ENCODE measurements around the gene ABHD12. TPM values are rescaled to one million over a fixed set of nuclear protein-coding genes. Genes with fewer than 3 reads are reported as not detected.
"Not testable (repeated sequence)": the region's sequence is repeated elsewhere in the genome, so short reads cannot be mapped to it uniquely, and the experiment has no call there.

Gene ABHD12
- total RNA-seq, 2 donors from 2014 or later = 20.7 to 40.6 TPM

DNA sequence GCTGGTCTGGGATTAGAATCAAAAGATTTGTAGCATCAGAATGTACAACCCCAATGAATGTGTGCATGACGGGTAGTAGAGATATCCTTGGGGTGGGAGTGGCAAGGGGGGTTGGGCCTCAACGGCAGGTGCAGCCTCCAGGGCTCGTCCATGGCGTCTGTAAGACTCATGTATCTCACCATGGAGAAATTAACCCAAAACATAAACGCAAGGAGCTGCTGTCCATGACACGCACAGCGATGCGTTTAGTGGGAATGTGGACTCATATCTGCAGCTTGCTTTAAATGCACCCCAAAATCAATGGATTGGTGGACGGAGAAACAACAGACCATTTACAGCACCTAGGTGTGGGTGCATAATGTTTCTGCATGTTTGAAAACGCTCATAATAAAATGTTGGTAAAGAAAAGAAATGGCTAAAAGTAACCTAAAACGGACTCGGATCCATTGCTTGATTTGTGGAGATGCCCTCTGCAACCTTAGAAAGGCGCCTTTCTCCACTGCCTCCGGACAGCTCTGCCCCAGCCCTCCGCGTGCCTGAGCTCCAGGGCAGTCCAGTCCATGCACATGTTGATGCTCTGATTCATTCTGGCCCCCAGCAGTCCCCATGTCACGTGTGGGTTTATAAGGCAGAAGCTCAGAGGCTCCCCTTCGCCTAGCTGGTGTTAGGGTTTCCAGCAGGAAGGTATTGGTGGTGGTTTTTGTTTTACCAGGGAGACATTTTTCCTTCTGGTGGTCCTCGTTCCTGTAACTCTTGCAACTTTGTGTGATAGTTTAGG is 118.2 kb downstream of the ABHD12 start:
- TF ChIP-seq, protein P1, sequence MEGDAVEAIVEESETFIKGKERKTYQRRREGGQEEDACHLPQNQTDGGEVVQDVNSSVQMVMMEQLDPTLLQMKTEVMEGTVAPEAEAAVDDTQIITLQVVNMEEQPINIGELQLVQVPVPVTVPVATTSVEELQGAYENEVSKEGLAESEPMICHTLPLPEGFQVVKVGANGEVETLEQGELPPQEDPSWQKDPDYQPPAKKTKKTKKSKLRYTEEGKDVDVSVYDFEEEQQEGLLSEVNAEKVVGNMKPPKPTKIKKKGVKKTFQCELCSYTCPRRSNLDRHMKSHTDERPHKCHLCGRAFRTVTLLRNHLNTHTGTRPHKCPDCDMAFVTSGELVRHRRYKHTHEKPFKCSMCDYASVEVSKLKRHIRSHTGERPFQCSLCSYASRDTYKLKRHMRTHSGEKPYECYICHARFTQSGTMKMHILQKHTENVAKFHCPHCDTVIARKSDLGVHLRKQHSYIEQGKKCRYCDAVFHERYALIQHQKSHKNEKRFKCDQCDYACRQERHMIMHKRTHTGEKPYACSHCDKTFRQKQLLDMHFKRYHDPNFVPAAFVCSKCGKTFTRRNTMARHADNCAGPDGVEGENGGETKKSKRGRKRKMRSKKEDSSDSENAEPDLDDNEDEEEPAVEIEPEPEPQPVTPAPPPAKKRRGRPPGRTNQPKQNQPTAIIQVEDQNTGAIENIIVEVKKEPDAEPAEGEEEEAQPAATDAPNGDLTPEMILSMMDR (IDR thresholded peaks at IDR 0.05) = no peak
- Histone ChIP-seq H3K9me3 (no peaks in the 10 kb centered on the region), H3K27ac (peak overlapping the region; percentile 46 to 78), H3K4me1 (peaks cover 0 to 55% of the 10 kb centered on the region in 2 donors), H3K36me3 (peaks cover 75% of the 10 kb centered on the region), H3K27me3 (no peaks in the 10 kb centered on the region), H3K4me3 (no peak overlapping the region)
- no peak for DNase-seq (ENCODE audit: low spot score)

DNA sequence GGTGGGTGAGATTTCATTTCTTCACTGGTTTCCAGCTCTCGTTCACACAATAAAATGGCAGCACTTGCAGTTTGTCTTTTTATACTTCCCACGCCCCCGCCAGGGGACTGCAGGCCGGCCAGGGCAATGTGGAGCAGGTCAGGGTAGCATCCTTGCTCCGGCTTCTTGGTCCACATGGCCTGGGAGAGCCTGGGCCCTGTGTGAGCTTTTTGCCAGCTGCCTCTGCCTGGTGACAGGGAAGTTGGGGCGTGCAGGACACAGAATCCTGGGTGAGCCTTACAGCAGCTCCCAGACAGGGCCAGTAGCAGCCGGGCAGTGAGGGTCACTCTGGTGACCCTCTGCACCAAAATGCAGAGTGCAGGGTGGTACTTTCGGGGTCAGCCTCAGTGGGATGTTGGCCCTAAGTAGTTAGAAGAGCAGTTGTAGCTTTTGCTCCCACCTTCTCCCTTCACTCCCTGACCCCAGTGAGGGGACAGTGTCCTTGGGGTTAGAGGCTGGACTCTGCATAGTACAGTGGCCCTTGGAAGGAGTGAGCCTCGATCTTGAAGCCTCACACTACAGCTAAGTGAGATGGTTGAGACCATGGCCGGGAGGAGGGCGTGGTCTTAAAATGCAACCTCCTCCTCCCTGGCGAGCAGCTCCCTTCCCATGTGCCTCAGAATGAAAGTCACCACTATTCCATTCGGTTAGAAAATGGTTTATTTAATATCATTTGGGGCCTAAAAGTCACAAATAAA is 119.0 kb downstream of the ABHD12 start:
- Histone ChIP-seq H3K4me1 (peaks cover 0 to 47% of the 10 kb centered on the region in 2 donors), H3K36me3 (peaks cover 68% of the 10 kb centered on the region), H3K4me3 (no peak overlapping the region), H3K27me3 (no peaks in the 10 kb centered on the region), H3K27ac (peak overlapping the region in 1 of 2 donors; percentile 20), H3K9me3 (no peaks in the 10 kb centered on the region)
- TF ChIP-seq, protein P1 (IDR thresholded peaks at IDR 0.05) = no peak
- DNase-seq (ENCODE audit: low spot score) = no peak

DNA sequence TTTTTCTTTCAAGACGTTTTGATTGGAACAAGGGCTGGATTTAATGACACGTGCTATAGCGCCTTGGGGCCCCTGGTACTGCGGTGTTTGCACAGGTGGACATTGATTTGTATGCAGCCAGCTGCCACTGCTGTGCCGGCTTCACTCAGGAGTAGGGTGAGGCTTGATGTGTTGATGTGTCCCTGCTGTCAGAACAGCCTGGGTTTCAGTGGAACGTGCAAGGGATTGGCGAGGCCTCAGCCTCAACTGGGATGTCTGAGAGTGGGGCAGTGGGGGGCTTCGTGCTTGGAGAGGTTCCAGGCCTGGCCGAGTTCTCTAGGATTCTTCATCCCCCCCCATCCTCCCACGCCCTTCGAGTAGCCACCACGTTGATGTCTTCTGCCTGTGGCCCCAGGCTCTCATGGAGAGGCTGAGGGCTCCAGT is 119.8 kb downstream of the ABHD12 start:
- H3K36me3 ChIP-seq = peaks cover 59% of the 10 kb centered on the region
- DNase-seq (ENCODE audit: low spot score) = no peak
- no peaks in the 10 kb centered on the region for H3K27me3 ChIP-seq
- TF ChIP-seq, protein P1 (IDR thresholded peaks at IDR 0.05) = no peak
- no peak overlapping the region for H3K4me3 ChIP-seq
- no peaks in the 10 kb centered on the region for H3K9me3 ChIP-seq
- H3K4me1 ChIP-seq = peaks cover 0 to 43% of the 10 kb centered on the region in 2 donors
- peak overlapping the region in 1 of 2 donors; percentile 20 for H3K27ac ChIP-seq

DNA sequence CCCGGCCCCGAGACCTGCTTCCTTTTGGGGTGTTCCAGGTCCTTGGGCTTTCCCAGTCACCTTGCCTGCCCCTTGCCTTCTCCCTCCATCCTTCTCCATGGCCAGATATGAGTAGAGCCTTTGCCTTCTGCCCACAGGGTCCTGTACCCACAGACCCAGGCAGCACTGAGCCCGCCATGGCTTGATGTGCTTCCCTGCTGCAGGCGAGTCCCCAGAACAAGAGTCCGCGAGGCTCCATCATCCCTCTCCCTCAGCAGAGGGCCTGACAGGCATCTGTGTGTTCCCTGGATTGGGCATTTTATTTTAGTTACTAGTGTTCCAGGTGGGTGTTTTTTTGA is 120.8 kb downstream of the ABHD12 start:
- no peaks in the 10 kb centered on the region for H3K27me3 ChIP-seq
- H3K9me3 ChIP-seq = no peaks in the 10 kb centered on the region
- TF ChIP-seq, protein P1 (IDR thresholded peaks at IDR 0.05) = no peak
- no peak overlapping the region for H3K4me3 ChIP-seq
- H3K27ac ChIP-seq = no peak overlapping the region
- H3K36me3 ChIP-seq = peaks cover 50% of the 10 kb centered on the region
- peaks cover 0 to 37% of the 10 kb centered on the region in 2 donors for H3K4me1 ChIP-seq
- no peak for DNase-seq (ENCODE audit: low spot score)

DNA sequence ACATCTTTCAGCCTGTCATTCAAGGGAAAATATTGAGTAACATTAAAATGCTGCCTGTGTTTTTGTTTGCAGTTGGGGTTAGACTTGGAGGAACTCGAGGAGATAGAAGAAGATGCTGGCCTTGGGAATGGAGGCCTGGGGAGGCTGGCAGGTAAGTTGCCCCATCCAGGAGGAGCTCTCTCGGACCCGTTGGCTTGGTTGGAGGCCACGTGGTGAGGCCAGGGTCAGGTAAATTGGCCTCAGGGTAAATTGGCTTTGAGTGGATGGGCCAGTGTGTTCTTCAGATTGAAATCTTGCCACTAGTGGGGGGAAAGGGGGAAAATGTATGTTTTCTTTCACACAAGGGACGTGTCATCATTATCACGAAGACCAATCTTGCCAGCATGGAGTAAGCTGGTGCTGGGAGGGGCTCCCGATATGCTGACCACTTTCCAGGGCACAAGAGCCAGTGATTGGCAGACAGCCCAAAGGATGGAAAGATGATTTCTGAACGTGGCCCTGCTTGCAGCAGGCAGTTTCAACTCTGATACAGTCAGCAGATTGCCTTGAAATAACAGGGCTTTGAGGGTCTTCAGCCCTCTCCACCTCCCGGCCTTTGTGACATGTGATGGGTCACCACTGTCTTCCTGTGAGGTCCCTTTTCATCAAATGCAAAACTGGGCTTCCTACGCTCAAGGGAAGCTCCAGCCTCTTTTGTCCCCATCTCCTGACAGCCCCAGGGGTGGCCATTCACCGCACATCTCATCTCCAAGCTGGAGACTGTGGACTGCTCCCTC is 121.4 kb downstream of the ABHD12 start:
- no peaks in the 10 kb centered on the region for H3K9me3 ChIP-seq
- H3K27ac ChIP-seq = no peak overlapping the region
- TF ChIP-seq, protein P1 (IDR thresholded peaks at IDR 0.05) = no peak
- H3K27me3 ChIP-seq = no peaks in the 10 kb centered on the region
- peaks cover 0 to 31% of the 10 kb centered on the region in 2 donors for H3K4me1 ChIP-seq
- H3K4me3 ChIP-seq = no peak overlapping the region
- no peak for DNase-seq (ENCODE audit: low spot score)
- H3K36me3 ChIP-seq = peaks cover 45% of the 10 kb centered on the region

DNA sequence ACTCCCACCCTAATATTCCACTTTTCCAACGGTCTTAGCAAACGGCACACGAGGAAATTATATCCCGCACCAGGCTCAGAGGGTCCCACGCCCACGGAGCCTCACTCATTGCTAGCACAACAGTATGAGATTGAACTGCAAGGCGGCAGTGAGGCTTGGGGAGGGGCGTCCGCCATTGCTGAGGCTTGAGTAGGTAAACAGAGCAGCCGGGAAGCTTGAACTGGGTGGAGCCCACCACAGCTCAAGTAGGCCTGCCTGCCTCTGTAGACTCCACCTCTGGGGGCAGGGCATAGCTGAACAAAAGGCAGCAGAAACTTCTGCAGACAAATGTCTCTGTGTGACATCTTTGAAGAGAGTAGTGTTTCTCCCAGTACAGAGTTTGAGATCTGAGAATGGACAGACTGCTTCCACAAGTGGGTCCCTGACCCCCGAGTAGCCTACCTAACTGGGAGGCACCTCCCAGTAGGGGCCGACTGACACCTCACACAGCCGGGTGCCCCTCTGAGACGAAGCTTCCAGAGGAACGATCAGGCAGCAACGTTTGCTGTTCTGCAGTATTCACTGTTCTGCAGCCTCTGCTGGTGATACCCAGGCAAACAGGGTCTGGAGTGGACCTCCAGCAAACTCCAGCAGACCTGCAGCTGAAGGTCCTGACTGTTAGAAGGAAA is 129.7 kb downstream of the ABHD12 start:
- H3K9me3 ChIP-seq, H3K4me3 ChIP-seq, H3K27me3 ChIP-seq, H3K27ac ChIP-seq: not testable (repeated sequence)
- Histone ChIP-seq H3K36me3 (peaks cover 34% of the 10 kb centered on the region), H3K4me1 (peaks cover 0 to 31% of the 10 kb centered on the region in 2 donors)
- peak; percentile 34 for DNase-seq (ENCODE audit: low spot score)
